NCI-H345 (cell line): Measurements from ENCODE around the gene DNAH3.
"Not testable (repeated sequence)": the region's sequence is repeated elsewhere in the genome, so short reads cannot be mapped to it uniquely, and the experiment has no call there.

ENCODE experiments used
- DNase-seq: peaks from one replicate; lab custom pipeline; 2025; lab: John Stamatoyannopoulos, UW

DNAH3 gene

DNA sequence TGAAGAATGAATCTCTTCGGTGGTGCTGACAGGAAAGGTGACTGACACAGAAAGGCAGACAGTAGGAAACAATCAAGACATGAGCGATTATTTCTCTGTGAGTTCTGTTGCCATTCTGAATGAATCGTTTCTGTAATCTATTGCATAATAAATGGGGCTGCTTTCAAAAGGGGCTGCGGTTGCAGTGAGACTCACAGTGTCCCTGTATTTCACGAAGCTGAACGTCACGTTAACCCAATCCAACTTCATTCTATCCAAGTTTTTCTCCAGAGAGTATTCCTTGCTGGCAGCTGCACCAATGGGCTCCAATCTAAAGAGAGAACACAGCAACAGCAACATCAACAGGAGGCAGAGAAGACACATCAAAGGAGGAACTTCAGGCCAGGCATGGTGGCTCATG lies 75.4 kb downstream of the DNAH3 start:
- DNase-seq, result no peak

DNA sequence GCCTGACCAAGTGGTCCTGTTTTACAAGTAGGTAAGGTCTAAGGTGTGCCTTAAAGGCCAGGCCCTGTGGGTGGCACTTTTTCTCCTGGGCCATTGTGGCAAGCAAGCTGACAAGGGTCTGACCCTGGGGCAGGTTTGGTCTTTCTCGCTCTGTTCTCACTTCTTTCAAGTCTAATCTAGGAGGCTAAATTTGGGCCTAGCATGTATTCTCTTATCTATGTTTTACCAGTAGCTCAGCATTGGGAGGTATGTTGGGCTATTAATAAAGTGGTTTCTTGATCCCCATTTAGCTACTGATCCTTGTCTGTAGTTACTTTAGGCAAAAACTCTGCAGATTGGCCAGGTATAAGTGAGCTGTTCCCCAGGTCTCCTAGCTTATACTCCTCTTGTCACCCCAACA lies 77.7 kb downstream of the DNAH3 start:
- no peak for DNase-seq

DNA sequence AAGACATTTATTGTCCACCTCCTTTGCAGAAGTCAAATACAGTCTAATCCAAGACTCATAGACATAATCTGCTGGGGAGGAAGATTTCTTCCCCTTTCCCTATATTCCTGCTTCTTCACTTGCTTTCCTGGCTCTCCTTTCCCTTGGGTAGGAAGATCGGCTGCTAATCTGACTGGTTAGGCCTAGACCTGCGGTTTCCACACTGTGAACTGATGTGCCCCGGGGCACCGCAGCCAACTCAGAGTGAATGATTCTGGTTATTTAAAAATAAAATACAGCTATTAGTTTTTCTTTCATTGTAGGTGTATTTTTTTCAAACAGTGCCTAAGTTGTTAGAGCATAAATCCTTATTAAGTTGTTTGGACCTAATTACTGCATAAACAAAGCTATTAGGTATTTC lies 78.9 kb downstream of the DNAH3 start:
- no peak for DNase-seq

DNA sequence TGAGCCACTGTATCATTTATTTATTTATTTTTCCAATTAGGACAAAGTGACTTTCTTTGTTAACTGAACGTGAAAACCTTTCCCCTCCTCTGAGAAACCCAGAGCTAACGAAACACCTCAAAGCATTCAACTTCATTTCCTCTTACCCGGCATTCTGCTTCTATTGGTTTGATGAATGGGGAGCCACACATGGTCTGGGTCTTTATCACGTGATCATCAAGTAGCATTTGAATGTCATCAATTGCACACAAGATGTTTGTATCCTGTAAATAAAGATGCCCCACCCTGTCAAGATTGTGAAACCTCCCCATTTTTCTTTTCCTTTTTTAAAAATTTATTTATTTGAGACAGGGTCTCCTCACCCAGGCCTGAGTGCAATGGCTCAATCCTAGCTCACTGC lies 80.1 kb downstream of the DNAH3 start:
- DNase-seq, result no peak

DNA sequence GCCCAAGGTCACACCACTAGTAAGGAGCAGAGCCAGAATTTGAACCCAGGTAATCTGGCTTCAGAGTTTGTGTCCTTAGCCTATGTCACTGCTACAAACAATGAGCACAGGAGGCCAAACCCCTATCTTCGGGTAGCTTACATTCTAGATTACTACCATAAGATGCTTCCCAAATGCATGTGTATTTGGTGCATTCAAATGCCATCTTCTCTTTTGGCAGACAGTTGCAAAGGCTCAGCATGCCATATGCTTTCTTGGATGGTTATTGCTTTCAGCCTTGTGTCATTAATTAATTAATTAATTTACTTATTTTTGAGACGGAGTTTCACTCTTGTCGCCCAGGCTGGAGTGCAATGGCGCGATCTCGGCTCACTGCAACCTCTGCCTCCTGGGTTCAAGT lies 80.7 kb downstream of the DNAH3 start:
- DNase-seq, result no peak

DNA sequence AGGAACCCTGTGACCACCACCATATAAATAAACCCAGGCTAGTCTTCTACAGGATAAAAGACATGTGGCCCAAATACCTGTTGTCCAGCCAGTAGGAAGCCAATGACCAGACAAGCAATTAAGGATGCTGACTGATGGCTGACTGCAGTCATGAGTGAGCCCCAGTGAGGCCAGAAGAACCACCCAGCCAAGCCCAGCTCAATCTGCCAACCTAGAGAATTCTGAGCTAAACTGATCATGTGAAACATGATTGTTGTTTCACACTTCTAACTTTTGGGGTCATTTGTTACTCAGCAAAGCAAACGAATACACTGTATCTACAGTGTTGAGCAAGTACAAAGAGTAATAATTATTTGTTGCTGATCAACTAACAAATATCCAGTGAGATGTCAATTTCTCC lies 86.4 kb downstream of the DNAH3 start:
- DNase-seq, result no peak

DNA sequence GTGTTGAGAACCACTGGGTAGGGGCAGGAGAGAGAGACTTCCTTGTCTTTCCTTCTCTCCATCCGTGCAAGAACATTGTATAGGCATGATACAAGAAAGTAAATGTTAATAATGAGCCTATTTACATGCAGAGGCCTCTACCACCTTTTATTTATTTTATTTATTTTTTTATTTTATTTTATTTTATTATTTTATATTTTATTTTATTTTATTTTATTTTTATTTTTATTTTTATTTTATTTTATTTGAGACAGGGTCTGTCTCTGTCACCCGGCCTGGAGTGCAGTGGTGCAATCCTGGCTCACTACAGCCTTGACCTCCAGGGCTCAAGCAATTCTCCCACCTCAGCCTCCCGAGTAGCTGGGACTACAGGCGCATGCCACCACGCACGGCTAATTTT lies 87.3 kb downstream of the DNAH3 start:
- not testable (repeated sequence) for DNase-seq

DNA sequence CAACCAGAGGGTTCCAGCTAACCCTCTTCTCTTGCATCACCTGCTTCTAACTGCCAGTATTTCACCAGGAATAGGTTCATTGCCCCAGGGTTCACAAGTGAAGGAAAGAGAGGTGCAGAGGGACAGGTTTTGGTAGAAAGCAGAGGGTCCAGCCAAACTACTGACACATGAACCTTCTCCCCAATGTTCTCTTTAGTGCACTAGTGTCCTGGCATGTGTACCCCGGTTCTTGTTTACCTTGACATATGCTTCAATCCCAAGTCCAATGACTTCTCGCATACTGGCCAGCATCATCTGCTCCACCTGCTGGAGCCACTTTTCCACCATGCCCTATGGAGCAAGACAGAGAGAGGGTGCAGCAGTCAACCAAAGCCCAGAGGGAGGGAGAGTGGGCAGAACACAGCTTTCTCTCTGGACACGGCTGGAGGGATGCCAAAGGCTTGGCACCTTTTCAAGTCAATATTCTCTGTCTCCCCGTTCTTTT lies 90.6 kb downstream of the DNAH3 start:
- peak; percentile 62 for DNase-seq

DNA sequence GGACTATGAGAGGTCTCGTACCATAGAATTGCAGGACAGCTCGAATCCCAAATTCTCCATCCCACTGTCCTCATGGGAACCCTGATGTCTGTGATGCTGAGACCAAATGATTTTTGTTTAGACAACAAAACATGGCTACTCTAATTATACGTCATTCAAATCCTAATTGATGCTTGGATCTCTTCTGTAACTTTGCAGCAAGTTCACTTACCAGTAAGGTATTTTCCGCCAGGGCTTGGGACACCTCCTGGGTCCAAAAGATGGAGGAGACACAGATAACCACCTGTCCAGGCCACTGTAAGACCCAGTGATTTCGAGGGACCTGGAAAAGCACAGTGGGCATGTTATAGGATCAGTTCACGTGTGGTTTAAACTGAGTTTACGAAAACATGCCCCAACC lies 92.8 kb downstream of the DNAH3 start:
- no peak for DNase-seq

DNA sequence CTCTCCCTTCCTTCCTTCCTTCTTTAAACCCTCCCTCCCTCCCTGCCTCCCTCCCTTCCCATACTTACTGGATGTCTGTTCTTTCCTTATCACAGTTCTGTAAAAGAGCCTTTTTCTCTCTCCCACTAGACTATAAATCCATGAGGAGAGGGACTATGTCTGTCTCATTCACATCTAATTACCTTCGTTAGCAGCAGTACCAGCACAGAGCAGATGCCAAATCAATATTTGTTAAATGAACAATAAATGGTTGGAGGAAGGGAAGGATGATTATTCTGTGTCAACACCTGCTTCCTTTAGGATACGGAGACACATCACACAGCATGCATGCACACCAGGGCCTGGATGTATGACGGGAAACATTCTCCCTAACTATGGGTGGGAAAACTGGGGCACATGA lies 94.2 kb downstream of the DNAH3 start:
- DNase-seq, result peak; percentile 25

DNA sequence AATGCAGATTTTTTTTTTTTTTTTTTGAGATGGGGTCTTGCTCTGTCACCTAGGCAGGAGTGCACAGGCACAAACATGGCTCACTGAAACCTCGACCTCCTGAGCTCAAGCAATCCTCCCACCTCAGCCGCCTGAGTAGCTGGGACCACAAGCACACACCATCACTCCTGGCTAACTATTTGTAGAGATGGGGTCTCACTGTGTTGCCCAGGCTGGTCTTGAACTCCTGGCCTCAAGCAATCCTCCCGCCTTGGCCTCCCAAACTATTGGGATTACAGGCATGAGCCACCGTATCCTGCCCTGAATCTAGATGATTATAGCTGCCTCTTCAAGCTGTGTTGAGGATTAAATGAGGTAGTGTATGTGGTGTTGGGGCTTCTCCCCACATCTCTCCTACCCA lies 94.9 kb downstream of the DNAH3 start:
- not testable (repeated sequence) for DNase-seq

DNA sequence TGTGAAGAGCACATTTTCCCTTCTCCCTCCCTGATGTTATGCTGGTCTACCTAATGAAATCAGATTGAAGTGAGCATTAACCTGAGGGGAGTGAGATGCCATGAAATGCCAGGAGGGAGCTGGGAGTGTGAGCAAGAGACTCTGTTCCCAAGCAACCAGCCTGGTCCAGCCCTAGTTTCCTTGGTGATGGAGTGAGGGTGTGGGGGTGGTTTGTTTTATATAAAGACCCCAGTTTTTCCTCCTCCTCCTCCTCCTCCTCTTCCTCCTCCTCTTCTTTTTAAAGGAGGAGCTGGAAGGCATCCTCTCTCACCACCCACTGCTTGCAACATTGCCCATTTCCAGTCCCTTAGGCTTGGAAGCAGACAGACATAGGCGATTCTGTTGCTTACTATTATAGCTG lies 97.1 kb downstream of the DNAH3 start:
- DNase-seq, result no peak

DNA sequence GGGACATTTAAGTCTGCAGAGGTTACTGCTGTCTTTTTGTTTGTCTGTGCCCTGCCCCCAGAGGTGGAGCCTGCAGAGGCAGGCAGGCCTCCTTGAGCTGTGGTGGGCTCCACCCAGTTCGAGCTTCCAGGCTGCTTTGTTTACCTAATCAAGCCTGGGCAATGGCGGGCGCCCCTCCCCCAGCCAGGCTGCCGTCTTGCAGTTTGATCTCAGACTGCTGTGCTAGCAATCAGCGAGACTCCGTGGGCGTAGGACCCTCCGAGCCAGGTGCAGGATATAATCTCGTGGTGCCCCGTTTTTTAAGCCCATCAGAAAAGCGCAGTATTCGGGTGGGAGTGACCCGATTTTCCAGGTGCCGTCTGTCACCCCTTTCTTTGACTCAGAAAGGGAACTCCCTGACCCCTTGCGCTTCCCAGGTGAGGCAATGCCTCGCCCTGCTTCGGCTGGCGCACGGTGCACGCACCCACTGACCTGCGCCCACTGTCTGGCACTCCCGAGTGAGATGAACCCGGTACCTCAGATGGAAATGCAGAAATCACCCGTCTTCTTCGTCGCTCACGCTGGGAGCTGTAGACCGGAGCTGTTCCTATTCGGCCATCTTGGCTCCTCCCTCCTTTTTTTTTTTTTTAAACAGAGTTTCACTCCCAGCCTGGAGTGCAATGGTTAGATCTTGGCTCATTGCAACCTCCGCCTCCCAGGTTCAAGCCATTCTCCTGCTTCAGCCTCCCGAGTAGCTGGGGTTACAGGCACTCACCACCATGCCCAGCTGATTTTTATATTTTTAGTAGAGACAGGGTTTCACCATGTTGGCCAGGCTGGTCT lies 102.3 kb downstream of the DNAH3 start:
- DNase-seq, result not testable (repeated sequence)

DNA sequence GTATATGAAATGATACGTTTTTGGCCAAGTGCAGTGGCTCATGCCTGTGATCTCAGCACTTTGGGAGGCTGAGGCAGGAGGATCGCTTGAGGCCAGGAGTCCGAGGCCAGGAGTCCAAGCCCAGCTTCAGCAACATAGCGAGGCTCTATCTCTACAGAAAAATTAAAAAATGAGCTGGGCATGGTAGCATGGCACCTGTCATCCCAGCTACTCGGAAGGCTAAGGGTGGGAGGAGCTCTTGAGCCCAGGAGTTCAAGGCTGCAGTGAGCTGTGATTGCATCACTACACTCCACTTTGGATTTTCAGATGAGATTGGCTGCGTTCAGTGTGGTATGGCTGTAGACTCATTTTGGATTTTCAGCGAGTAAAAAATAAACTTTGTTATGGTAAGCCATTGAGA lies 112.4 kb downstream of the DNAH3 start:
- no peak for DNase-seq

DNA sequence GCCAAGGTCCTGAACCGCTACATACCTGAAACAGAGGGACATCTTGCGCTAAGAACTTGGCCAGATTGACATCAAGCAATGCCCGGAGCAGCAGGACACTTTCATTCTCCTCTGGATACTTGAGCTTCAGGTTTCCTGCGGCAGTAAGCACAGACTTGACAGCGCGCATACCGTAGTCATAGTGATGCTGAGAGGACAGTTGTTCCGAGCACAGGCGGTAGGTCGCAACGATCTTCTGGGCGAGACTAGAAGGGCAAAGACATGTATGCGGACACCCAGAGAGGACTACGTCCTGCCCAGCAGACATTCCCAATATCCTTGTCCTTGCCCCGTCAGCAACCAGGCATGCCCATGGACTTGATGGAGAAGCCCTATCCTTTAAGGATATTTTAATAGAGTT lies 112.9 kb downstream of the DNAH3 start:
- DNase-seq, result no peak

DNA sequence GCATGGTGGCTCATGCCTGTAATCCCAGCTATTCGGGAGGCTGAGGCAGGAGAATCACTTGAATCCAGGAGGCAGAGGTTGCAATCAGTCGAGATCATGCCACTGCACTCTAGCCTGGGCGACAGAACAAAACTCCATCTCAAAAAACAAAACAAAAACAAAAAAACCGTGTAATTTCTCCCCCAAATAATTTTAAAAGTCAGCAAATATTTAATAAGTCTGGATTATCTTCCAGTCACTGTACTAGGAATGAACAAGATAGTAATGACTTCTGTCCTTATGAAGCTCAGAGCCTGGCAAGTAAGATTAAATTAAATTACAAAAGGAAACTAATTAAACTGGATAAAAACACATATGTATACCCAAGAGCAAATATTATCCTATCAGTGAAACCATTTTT lies 113.5 kb downstream of the DNAH3 start:
- no peak for DNase-seq

DNA sequence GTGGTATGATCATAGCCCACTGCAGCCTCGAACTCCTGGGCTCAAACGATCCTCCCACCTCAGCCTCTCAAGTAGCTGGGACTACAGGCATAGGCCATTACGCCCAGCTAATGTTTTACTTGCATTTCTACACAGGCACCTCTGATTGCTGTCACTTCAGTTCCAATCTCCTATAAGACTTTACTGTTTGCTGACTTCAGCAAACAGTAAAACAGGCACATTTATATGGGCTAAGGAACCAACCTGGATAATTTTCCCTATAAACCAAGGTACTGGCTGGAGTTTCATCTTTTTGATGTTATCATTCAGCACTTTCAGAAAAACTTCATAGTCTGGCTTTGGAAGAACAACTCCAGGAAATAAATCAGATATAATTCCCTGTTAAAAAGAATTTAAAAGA lies 114.2 kb downstream of the DNAH3 start:
- no peak for DNase-seq

DNA sequence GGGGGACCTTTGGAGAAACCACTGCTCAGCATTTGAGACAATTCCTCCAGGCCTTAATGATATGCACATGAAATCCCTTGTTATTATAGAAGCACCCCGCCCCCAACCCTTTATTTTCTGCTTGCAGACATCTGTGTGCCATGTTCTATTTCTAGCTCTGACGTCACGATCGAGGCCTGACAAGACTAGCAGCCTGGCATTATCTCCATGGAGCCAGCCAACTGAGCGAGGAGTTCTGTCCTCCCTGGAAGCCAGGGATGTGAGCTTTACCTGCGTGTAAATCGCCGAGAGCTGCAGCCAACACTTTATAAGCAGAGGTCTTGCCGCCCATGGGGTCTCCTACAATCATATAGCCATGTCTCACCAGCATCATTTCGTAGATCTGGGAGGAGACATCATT lies 116.9 kb downstream of the DNAH3 start:
- no peak for DNase-seq

DNA sequence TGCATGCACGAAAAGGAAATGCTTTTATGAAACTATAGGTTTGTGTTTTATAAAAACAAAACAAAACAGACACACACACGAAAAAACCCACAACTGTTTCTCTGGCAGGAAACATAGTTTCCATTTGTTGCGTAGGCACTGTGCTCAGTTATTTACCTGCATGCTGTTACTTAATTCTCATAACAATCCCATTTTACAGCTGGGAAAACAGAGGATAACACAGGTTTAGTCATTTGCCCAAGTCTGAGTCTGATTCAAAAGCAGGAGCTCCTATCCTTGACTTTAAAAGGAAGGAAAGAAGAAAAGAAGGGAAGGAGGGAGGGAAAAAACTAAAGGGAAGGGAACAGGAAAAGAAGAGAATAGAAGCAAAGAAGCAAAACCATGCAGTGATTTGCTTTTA lies 117.4 kb downstream of the DNAH3 start:
- DNase-seq, result no peak

DNA sequence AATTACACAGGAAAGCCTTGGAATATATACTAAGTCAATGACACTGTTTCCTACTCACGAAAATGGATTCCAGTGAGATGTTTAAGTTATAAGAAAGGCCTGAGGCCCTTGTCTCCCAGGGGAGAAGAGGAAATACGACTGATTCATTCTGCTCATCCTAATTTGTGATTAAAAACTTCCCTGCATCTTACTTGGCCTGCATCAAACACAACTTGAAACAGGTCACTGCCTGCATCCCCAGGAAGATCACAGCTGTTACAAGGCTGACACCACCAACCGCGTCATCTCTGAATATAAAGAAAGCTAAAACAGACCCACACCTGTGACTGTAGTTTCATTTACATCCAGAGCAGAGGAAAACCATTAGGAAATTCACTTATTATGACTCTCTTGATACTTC lies 121.9 kb downstream of the DNAH3 start:
- DNase-seq, result no peak

DNA sequence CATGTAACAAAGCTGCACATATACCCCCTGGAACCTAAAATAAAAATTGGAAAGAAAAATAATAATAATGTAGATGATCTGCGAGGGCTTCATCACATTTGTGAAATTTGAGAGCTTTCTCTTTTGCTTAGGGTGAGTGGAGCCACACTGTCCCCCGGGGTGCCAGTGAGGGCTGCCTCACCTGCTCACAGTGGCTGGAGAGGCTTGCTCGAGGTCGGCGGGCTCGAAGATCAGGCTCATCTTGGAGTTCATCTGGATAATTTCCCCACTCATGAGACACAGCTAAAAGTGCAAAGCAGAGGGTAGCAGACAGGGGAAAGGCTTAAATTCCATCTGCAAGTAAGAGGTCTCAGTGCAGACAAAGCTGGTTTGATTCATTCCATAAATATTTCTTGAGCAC lies 123.8 kb downstream of the DNAH3 start:
- DNase-seq, result no peak

DNA sequence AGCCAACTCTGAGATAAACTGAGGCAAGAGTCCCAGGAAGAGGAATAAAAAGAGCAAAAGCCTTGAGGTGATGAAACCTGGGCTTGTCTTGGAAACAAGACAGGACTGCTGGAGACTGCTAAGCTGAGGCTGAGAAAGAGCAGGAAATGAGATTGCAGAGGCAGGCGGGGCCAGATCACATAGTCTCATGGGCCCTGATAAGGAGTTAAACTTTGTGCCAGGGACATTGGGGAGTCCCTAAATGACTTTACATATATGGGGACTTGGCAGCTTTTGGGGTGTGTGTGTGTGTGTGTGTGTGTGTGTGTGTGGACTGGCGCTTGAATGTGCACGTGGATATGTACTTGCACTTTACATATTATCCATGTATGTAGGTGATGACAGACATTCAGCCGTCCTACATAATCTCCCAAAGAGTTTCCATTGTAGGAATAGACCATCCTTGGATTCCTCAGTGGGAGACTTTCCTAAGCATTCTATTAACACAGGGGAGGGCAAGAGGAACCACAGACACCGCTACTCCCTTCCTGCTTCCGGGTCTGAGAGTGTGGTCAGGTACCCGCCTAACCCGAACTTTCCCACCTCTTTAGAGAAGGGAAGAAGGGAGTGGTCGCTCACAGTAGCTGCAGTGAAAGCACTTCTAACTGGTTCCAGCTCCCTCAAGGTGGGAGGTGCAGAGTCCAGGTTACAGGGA lies 127.0 kb downstream of the DNAH3 start:
- DNase-seq, result no peak

DNA sequence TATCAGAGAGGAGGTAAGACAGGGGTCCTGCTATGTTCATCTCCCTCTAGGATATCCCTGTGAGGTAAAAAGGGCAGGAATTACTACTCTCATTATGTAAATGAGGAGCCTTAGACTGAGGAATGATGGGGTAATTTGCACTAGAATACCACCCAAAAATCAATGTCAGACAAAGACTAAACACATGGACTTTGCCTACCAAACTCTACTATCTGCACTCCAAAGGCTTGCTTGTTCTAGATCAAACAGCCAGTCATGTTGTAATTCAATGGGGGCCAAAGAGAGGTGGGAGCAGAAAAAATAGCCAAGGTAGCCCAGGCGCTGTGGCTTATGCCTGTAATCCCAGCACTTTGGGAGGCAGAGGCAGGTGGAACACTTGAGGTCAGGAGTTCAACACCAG lies 129.3 kb downstream of the DNAH3 start:
- DNase-seq, result no peak

DNA sequence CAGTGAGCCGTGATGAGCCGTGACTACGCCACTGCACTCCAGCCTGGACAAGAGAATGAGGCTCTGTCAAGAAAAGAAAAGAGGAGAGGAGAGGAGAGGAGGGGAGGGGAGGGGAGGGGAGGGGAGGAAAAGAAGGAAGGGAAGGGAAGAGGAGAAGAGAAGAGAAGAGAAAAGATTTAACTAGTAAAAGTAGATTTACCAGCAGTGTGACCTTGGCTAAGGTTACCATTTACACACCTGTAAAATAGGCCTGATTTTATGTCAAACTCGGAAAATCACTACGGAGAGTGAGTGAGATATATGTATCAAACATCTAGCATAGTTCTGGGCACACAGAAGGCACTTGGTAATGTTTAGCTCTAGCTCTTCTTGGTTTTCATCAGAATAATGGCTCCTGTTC lies 140.8 kb downstream of the DNAH3 start:
- no peak for DNase-seq
